Esophagus mucosa (tissue), 1 donor: Measurements from ENCODE around the gene TRMT112. TPM values are rescaled to one million over a fixed set of nuclear protein-coding genes. Genes with fewer than 3 reads are reported as not detected.

Experiments
- ATAC-seq: fragments of 200-7000 bp; cut with Tn5 transposase; one replicate; pipeline ENCODE4 v1.9.1; 2020
- total RNA-seq: library from RNA; stranded (reverse); gene quantifications from one replicate; pipeline ENCODE4 v1.2.4, GENCODE V29; 2023
- donor health status: DM: yes; HTN: yes; CAD: no.

Gene TRMT112
- total RNA-seq, 1 donor from 2014 or later = 181 TPM

GRCh38 chr11:64291262-64291751 lies 26.1 kb downstream of the TRMT112 start, which contains the start of gene KCNK4:
TSS of gene KCNK4 (plus strand) at chr11:64291302. CDS start at chr11:64293019, 1,717 bp downstream.
- ATAC-seq = no peak

- no peak for ATAC-seq
Observed at GRCh38 chr11:64290352-64291261, 26.8 kb downstream of the TRMT112 start.

- no peak for ATAC-seq
Observed at GRCh38 chr11:64289002-64289564, 28.3 kb downstream of the TRMT112 start.

GRCh38 chr11:64288353-64288750 lies 29.0 kb downstream of the TRMT112 start:
- ATAC-seq = no peak

- ATAC-seq = no peak
Observed at GRCh38 chr11:64287676-64288352, 29.5 kb downstream of the TRMT112 start.

GRCh38 chr11:64286801-64287159 lies 30.6 kb downstream of the TRMT112 start:
- ATAC-seq = no peak

GRCh38 chr11:64285885-64286800 lies 31.2 kb downstream of the TRMT112 start:
- peak; percentile 1 for ATAC-seq

GRCh38 chr11:64284962-64285884 lies 32.1 kb downstream of the TRMT112 start, which contains the start of gene GPR137:
TSS of gene GPR137 (plus strand) at chr11:64285848. CDS start at chr11:64286525, 677 bp downstream.
- peak; percentile 62 for ATAC-seq

GRCh38 chr11:64284048-64284961 lies 33.1 kb downstream of the TRMT112 start, which contains the start of gene BAD:
TSS of gene BAD (minus strand) at chr11:64284665. CDS start at chr11:64284368, 297 bp downstream.
- peak; percentile 91 for ATAC-seq

- no peak for ATAC-seq
Observed at GRCh38 chr11:64283092-64283491, 34.3 kb downstream of the TRMT112 start.

- ATAC-seq = no peak
Observed at GRCh38 chr11:64281957-64282770, 35.2 kb downstream of the TRMT112 start.

GRCh38 chr11:64278576-64279190 lies 38.7 kb downstream of the TRMT112 start:
- ATAC-seq = no peak

GRCh38 chr11:64276653-64277431 lies 40.5 kb downstream of the TRMT112 start:
- ATAC-seq = peak; percentile 92

- no peak for ATAC-seq
Observed at GRCh38 chr11:64275841-64276240, 41.5 kb downstream of the TRMT112 start.

GRCh38 chr11:64275031-64275800 lies 42.1 kb downstream of the TRMT112 start:
- no peak for ATAC-seq

- peak; percentile 83 for ATAC-seq
Observed at GRCh38 chr11:64269540-64270220, 47.7 kb downstream of the TRMT112 start.
